Vagina (tissue), 2 donors: Measurements from ENCODE around the gene CLIC3.

Experiments used
- CTCF ChIP-seq, 3 experiments: fragments of 450-650 bp in 2 of 3; fragments of 200-600 bp in 1 of 3; sonication (generic) in 1 of 3; IDR thresholded peaks; one replicate each; pipeline ENCODE4 v1.5.1; 2017 to 2019; ENCODE audit warnings: antibody characterized with exemption in 3 of 3, mild to moderate bottlenecking in 2 of 3, moderate library complexity in 2 of 3
- POLR2A ChIP-seq, 2 donors: fragments of 450-650 bp; IDR thresholded peaks; one replicate each; pipeline ENCODE4 v1.6.1; 2017; ENCODE audit warnings: antibody characterized with exemption in 2 of 2, mild to moderate bottlenecking in 2 of 2, moderate library complexity in 2 of 2
- POLR2AphosphoS5 ChIP-seq, 2 donors: sonication (generic); formaldehyde crosslinking; IDR thresholded peaks; one replicate each; pipeline ENCODE4 v1.9.0; 2017; ENCODE audit warnings: antibody characterized with exemption in 2 of 2, mild to moderate bottlenecking in 2 of 2, low read depth in 1 of 2; ENCODE audit not compliant: insufficient read depth in 1 of 2

GRCh38 chr9:137035937-137036336 is 39.6 kb upstream of the CLIC3 start:
- TF ChIP-seq CTCF (IDR thresholded peaks at IDR 0.05) (no peak), POLR2AphosphoS5 (IDR thresholded peaks at IDR 0.05; ENCODE audit: insufficient read depth in 1 of 2, low read depth in 1 of 2) (no peak), POLR2A (IDR thresholded peaks at IDR 0.05) (no peak)
